Stimulated activated CD8-positive, alpha-beta memory T cell treated with anti-CD3 and anti-CD28 coated beads, Interleukin-15, amount 100 ng/mL, for 48 hours (primary cell): Measurements from ENCODE around the gene AP5Z1.
"Not testable (repeated sequence)": the region's sequence is repeated elsewhere in the genome, so short reads cannot be mapped to it uniquely, and the experiment has no call there.

Experiments
- DNase-seq, 2 donors: peaks; one replicate each; pipeline ENCODE4 v3.0.0-alpha.2; 2020; ENCODE audit warnings: low read depth in 2 of 2

The AP5Z1 gene

GRCh38 chr7:4802577-4802976, 27.2 kb downstream of the AP5Z1 start:
- not testable (repeated sequence) for DNase-seq

GRCh38 chr7:4803397-4804241, 28.2 kb downstream of the AP5Z1 start:
- DNase-seq = no peak

- DNase-seq = no peak
Measured at GRCh38 chr7:4805110-4805983, 29.9 kb downstream of the AP5Z1 start.

- DNase-seq = no peak
Measured at GRCh38 chr7:4805984-4806300, 30.5 kb downstream of the AP5Z1 start.

GRCh38 chr7:4806983-4807597, 31.7 kb downstream of the AP5Z1 start:
- no peak for DNase-seq

- DNase-seq = no peak
Measured at GRCh38 chr7:4807598-4808016, 32.2 kb downstream of the AP5Z1 start.

GRCh38 chr7:4808026-4808425, 32.6 kb downstream of the AP5Z1 start:
- DNase-seq = no peak

GRCh38 chr7:4808565-4808964, 33.1 kb downstream of the AP5Z1 start:
- DNase-seq = no peak

GRCh38 chr7:4809091-4809591, 33.7 kb downstream of the AP5Z1 start:
- peak in 1 of 2 donors; percentile 4 for DNase-seq

- no peak for DNase-seq
Measured at GRCh38 chr7:4809666-4810065, 34.2 kb downstream of the AP5Z1 start.

- DNase-seq = no peak
Measured at GRCh38 chr7:4814433-4814832, 39.0 kb downstream of the AP5Z1 start.

GRCh38 chr7:4815121-4815520, 39.7 kb downstream of the AP5Z1 start:
- no peak for DNase-seq

GRCh38 chr7:4815609-4816418, 40.4 kb downstream of the AP5Z1 start:
- DNase-seq = no peak

- DNase-seq = no peak
Measured at GRCh38 chr7:4816419-4817080, 41.1 kb downstream of the AP5Z1 start.

- no peak for DNase-seq
Measured at GRCh38 chr7:4817178-4817901, 41.9 kb downstream of the AP5Z1 start.

- DNase-seq = no peak
Measured at GRCh38 chr7:4818000-4818794, 42.8 kb downstream of the AP5Z1 start.

GRCh38 chr7:4819560-4820404, 44.4 kb downstream of the AP5Z1 start:
- DNase-seq = no peak

GRCh38 chr7:4820405-4820966, 45.1 kb downstream of the AP5Z1 start:
- DNase-seq = no peak
